Ovary (tissue), 3 donors: Measurements from ENCODE around the gene LRRC4.

Source experiments
- POLR2A ChIP-seq: fragments of 450-650 bp; IDR thresholded peaks from one replicate; pipeline ENCODE4 v1.6.1; 2017; ENCODE audit warnings: antibody characterized with exemption, mild to moderate bottlenecking, moderate library complexity
- TF ChIP-seq, protein P1 (sequence below), 3 donors: fragments of 450-650 bp in 2 of 3; fragments of 200-600 bp in 1 of 3; IDR thresholded peaks; one replicate each; pipeline versions ENCODE4 v1.5.1 to v1.8.0; 2016 to 2022; ENCODE audit warnings: antibody characterized with exemption in 3 of 3, mild to moderate bottlenecking in 1 of 3
- donor health status: DM: no; HTN: no; CAD: no.

GRCh38 chr7:128025819-128026218 is 5.4 kb downstream of the LRRC4 start:
- TF ChIP-seq POLR2A = no peak
- TF ChIP-seq, protein P1, sequence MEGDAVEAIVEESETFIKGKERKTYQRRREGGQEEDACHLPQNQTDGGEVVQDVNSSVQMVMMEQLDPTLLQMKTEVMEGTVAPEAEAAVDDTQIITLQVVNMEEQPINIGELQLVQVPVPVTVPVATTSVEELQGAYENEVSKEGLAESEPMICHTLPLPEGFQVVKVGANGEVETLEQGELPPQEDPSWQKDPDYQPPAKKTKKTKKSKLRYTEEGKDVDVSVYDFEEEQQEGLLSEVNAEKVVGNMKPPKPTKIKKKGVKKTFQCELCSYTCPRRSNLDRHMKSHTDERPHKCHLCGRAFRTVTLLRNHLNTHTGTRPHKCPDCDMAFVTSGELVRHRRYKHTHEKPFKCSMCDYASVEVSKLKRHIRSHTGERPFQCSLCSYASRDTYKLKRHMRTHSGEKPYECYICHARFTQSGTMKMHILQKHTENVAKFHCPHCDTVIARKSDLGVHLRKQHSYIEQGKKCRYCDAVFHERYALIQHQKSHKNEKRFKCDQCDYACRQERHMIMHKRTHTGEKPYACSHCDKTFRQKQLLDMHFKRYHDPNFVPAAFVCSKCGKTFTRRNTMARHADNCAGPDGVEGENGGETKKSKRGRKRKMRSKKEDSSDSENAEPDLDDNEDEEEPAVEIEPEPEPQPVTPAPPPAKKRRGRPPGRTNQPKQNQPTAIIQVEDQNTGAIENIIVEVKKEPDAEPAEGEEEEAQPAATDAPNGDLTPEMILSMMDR (IDR thresholded peaks at IDR 0.05) = no peak
